Mammary epithelial cell (primary cell): Measurements from ENCODE around the gene F7.

Experiments used
- CTCF ChIP-seq, 2 donors: IDR thresholded peaks in 1 of 2; conservative IDR thresholded peaks in 1 of 2; 2 replicates each; pipeline ENCODE4 v1.5.1; 2011 to 2012; ENCODE audit warnings: inconsistent platforms in 2 of 2, low read length in 2 of 2, mild to moderate bottlenecking in 2 of 2, control low read depth in 1 of 2, low read depth in 1 of 2; ENCODE audit not compliant: insufficient read depth in 1 of 2; ENCODE audit errors: extremely low read depth in 1 of 2
- EZH2 ChIP-seq: IDR thresholded peaks from 2 replicates; pipeline ENCODE4 v1.6.1; 2012; ENCODE audit warnings: low read length, inconsistent platforms, borderline replicate concordance

- TF ChIP-seq CTCF (conservative IDR thresholded peaks at IDR 0.05 in 1 of 2, IDR thresholded peaks at IDR 0.05 in 1 of 2; ENCODE audit: extremely low read depth in 1 of 2, insufficient read depth in 1 of 2, low read depth in 1 of 2, low read length in 2 of 2) (no peak), EZH2 (no peak)
Observed at GRCh38 chr13:113117911-113118260, 12.3 kb downstream of the F7 start.
